ENCODE results near the gene TRMT1.
"Not testable (repeated sequence)": the region's sequence is repeated elsewhere in the genome, so short reads cannot be mapped to it uniquely, and the experiment has no call there.

The TRMT1 gene

GRCh38 chr19:13116282-13117175 is at the start of gene TRMT1:
Gene TRMT1 (minus strand): TSS chr19:13116740. CDS start chr19:13116399, 341 bp downstream.
- peak; percentile 97 for DNase-seq

- not testable (repeated sequence) for DNase-seq
Observed at GRCh38 chr19:13166151-13166550, 49.6 kb upstream of the TRMT1 start.

- no peak for DNase-seq
Observed at GRCh38 chr19:13165162-13165997, 48.8 kb upstream of the TRMT1 start.

- peak; percentile 53 for DNase-seq
Observed at GRCh38 chr19:13164343-13165161, 48.0 kb upstream of the TRMT1 start.

GRCh38 chr19:13163609-13164342 is 47.2 kb upstream of the TRMT1 start:
- peak; percentile 37 for DNase-seq

GRCh38 chr19:13162724-13163608 is 46.4 kb upstream of the TRMT1 start:
- DNase-seq: peak; percentile 98

- peak; percentile 72 for DNase-seq
Observed at GRCh38 chr19:13160557-13160956, 44.0 kb upstream of the TRMT1 start.

GRCh38 chr19:13159713-13160112 is 43.2 kb upstream of the TRMT1 start:
- DNase-seq: no peak

GRCh38 chr19:13155472-13156359 is 39.2 kb upstream of the TRMT1 start:
- DNase-seq: peak; percentile 72

- peak; percentile 48 for DNase-seq
Observed at GRCh38 chr19:13154911-13155471, 38.5 kb upstream of the TRMT1 start.

- DNase-seq: peak; percentile 87
Observed at GRCh38 chr19:13154241-13154778, 37.8 kb upstream of the TRMT1 start.

- peak; percentile 56 for DNase-seq
Observed at GRCh38 chr19:13153569-13154240, 37.2 kb upstream of the TRMT1 start.

GRCh38 chr19:13152974-13153568 is 36.5 kb upstream of the TRMT1 start:
- DNase-seq: peak; percentile 94

- no peak for DNase-seq
Observed at GRCh38 chr19:13152356-13152973, 35.9 kb upstream of the TRMT1 start.

- peak; percentile 99 for DNase-seq
Observed at GRCh38 chr19:13151605-13152355, 35.2 kb upstream of the TRMT1 start.

- DNase-seq: no peak
Observed at GRCh38 chr19:13150931-13151604, 34.5 kb upstream of the TRMT1 start.

Data from MV-4-11 (cell line).